HepG2 (cell line): ENCODE results near the gene PTMA. TPM values are rescaled to one million over a fixed set of nuclear protein-coding genes. Genes with fewer than 3 reads are reported as not detected.

Experiments
- ATAC-seq: fragments of 200-7000 bp; cut with Tn5 transposase; 3 replicates; pipeline ENCODE4 v1.9.1; 2020; ENCODE audit warnings: mild to moderate bottlenecking, moderate library complexity
- BruUV-seq: library from RNA; stranded (reverse); fragments of 400-500 nt; replicated peaks from 2 replicates; lab custom pipeline; 2021; lab: Mats Ljungman, UMichigan
- CTCF ChIA-PET: fragments of 300-600 bp; formaldehyde crosslinking; extraction: SDS; loops from one replicate; lab custom pipeline; 2021; ENCODE audit warnings: low total read pairs, inconsistent platforms, low intra/inter-chr PET ratio; lab: Yijun Ruan, JAX
- POLR2A ChIA-PET: fragments of 350-600 bp; sonication (Branson Sonifier 250); formaldehyde crosslinking; loops from one replicate; lab custom pipeline; 2020; ENCODE audit warnings: antibody characterized with exemption, inconsistent platforms; lab: Yijun Ruan, JAX
- DNase-seq: peaks from one replicate; pipeline ENCODE4 v3.0.0-alpha.2; 2015; ENCODE audit warnings: low spot score
- FAIRE-seq: peaks from 3 replicates; lab custom pipeline; 2011; peaks lifted over from hg19 to GRCh38; lab: Jason Lieb, UNC
- H2AFZ ChIP-seq: one replicate; pipeline ENCODE4 v1.6.1; 2011; ENCODE audit warnings: low read length, inconsistent platforms
- H3K27ac ChIP-seq: fragments of 300-600 bp; 3 replicates; pipeline ENCODE4 v1.8.0; 2011; ENCODE audit warnings: mixed run types, mild to moderate bottlenecking, mixed read lengths, low read length, inconsistent platforms; ENCODE audit not compliant: insufficient read depth; ENCODE audit errors: extremely low read length
- H3K27me3 ChIP-seq, 2 experiments: fragments of 200-600 bp in 1 of 2; 2 replicates in 1 of 2; 3 replicates in 1 of 2; pipeline versions ENCODE4 v1.6.0 to v1.8.0; 2011; ENCODE audit warnings: low read length in 2 of 2, mild to moderate bottlenecking in 2 of 2, moderate library complexity in 2 of 2, inconsistent platforms in 1 of 2; ENCODE audit not compliant: insufficient read depth in 2 of 2, control insufficient read depth in 1 of 2
- H3K36me3 ChIP-seq, 2 experiments: fragments of 200-600 bp in 1 of 2; replicated peaks in 1 of 2; 2 replicates in 1 of 2; 3 replicates in 1 of 2; pipeline versions ENCODE4 v1.5.1 to v1.8.0; 2011; ENCODE audit warnings: low read length in 2 of 2, inconsistent platforms in 1 of 2; ENCODE audit not compliant: insufficient read depth in 2 of 2, control insufficient read depth in 1 of 2
- H3K4me1 ChIP-seq: 2 replicates; pipeline ENCODE4 v1.5.1; 2012; ENCODE audit warnings: low read length, inconsistent platforms; ENCODE audit not compliant: insufficient read depth
- H3K4me2 ChIP-seq: 2 replicates; pipeline ENCODE4 v1.6.0; 2011; ENCODE audit warnings: low read depth, low read length, inconsistent platforms
- H3K4me3 ChIP-seq, 3 experiments: fragments of 200-600 bp in 1 of 3; sonication (generic), shearing (Covaris generic) in 1 of 3; replicated peaks in 1 of 3; 2 replicates each; pipeline ENCODE4 v1.5.1; 2011 to 2016; ENCODE audit warnings: low read length in 3 of 3, inconsistent platforms in 2 of 3, low read depth in 2 of 3, mild to moderate bottlenecking in 2 of 3, control low read depth in 1 of 3, mixed read lengths in 1 of 3; ENCODE audit not compliant: insufficient read depth in 1 of 3
- H3K79me2 ChIP-seq: one replicate; pipeline ENCODE4 v1.6.1; 2011; ENCODE audit warnings: low read length, inconsistent platforms; ENCODE audit not compliant: insufficient read depth
- H3K9ac ChIP-seq: 2 replicates; pipeline ENCODE4 v1.6.0; 2011; ENCODE audit warnings: mild to moderate bottlenecking, low read depth, low read length, inconsistent platforms; ENCODE audit not compliant: insufficient read depth
- H3K9me3 ChIP-seq: 2 replicates; pipeline ENCODE4 v1.5.1; 2012; ENCODE audit warnings: mild to moderate bottlenecking, low read length
- H4K20me1 ChIP-seq: 2 replicates; pipeline ENCODE4 v1.6.0; 2011; ENCODE audit warnings: inconsistent platforms, mild to moderate bottlenecking, low read length, moderate library complexity; ENCODE audit not compliant: insufficient read depth
- AHR ChIP-seq: IDR thresholded peaks from 2 replicates; pipeline ENCODE4 v1.6.1; 2018; ENCODE audit warnings: missing genetic modification reagents, missing compliant biosample characterization
- ARNT2 ChIP-seq: sonication (generic); formaldehyde crosslinking; IDR thresholded peaks from 2 replicates; pipeline ENCODE4 v1.8.0; 2022; ENCODE audit warnings: mild to moderate bottlenecking, low read depth, missing genetic modification reagents, moderate library complexity
- CBX2 ChIP-seq, 2 experiments: fragments of 200-600 bp in 1 of 2; sonication (generic); formaldehyde crosslinking in 1 of 2; IDR thresholded peaks; 2 replicates each; pipeline versions ENCODE4 v1.7.0 to v1.8.1; 2018 to 2022; ENCODE audit warnings: low read depth in 2 of 2, low read length in 1 of 2, mild to moderate bottlenecking in 1 of 2, missing genetic modification reagents in 1 of 2
- KDM4B ChIP-seq: sonication (generic); formaldehyde crosslinking; IDR thresholded peaks from 2 replicates; pipeline ENCODE4 v1.4.0; 2020; ENCODE audit warnings: missing genetic modification reagents
- MED1 ChIP-seq: sonication (generic); formaldehyde crosslinking; IDR thresholded peaks from 2 replicates; pipeline ENCODE4 v1.4.0; 2020; ENCODE audit warnings: missing genetic modification reagents
- MEF2D ChIP-seq: sonication (generic); formaldehyde crosslinking; IDR thresholded peaks from 2 replicates; pipeline ENCODE4 v1.5.1; 2020; ENCODE audit warnings: mild to moderate bottlenecking, missing genetic modification reagents
- MTA1 ChIP-seq: sonication (generic); formaldehyde crosslinking; IDR thresholded peaks from 2 replicates; pipeline ENCODE4 v1.4.0; 2020; ENCODE audit warnings: missing genetic modification reagents, mild to moderate bottlenecking, borderline replicate concordance
- NBN ChIP-seq: fragments of 450-650 bp; conservative IDR thresholded peaks from 2 replicates; pipeline ENCODE4 v1.6.1; 2017
- NR2F2 ChIP-seq: IDR thresholded peaks from 2 replicates; pipeline ENCODE4 v1.6.1; 2012; ENCODE audit warnings: low read depth, inconsistent platforms, borderline replicate concordance
- RELA ChIP-seq: sonication (generic); formaldehyde crosslinking; IDR thresholded peaks from 2 replicates; pipeline ENCODE4 v1.4.0; 2020; ENCODE audit warnings: missing genetic modification reagents
- RNF2 ChIP-seq: fragments of 450-650 bp; conservative IDR thresholded peaks from 2 replicates; pipeline ENCODE4 v1.6.1; 2016; ENCODE audit warnings: low read depth
- RXRA ChIP-seq: sonication (generic); formaldehyde crosslinking; IDR thresholded peaks from 2 replicates; pipeline ENCODE4 v1.5.1; 2020; ENCODE audit warnings: missing genetic modification reagents
- SP2 ChIP-seq: sonication (generic); formaldehyde crosslinking; IDR thresholded peaks from 2 replicates; pipeline ENCODE4 v1.5.1; 2020; ENCODE audit warnings: mild to moderate bottlenecking, missing genetic modification reagents
- ZNF3 ChIP-seq: IDR thresholded peaks from 2 replicates; pipeline ENCODE4 v1.7.0; 2017; ENCODE audit warnings: inconsistent platforms
- ZNF335 ChIP-seq: sonication (generic); formaldehyde crosslinking; IDR thresholded peaks from 2 replicates; pipeline ENCODE4 v1.4.0; 2020; ENCODE audit warnings: missing genetic modification reagents
- ZNF460 ChIP-seq: sonication (generic); formaldehyde crosslinking; IDR thresholded peaks from 2 replicates; pipeline ENCODE4 v1.5.1; 2020; ENCODE audit warnings: missing genetic modification reagents, mild to moderate bottlenecking, borderline replicate concordance
- ZNF776 ChIP-seq: sonication (generic); formaldehyde crosslinking; IDR thresholded peaks from 2 replicates; pipeline ENCODE4 v1.4.0; 2020; ENCODE audit warnings: mild to moderate bottlenecking, missing genetic modification reagents
- ZNF777 ChIP-seq: sonication (generic); formaldehyde crosslinking; IDR thresholded peaks from 2 replicates; pipeline ENCODE4 v1.4.0; 2020; ENCODE audit warnings: missing genetic modification reagents
- WGBS: methylation state at CpG from one replicate; pipeline ENCODE4 v1.1.6; 2017; ENCODE audit warnings: low lambda C conversion rate; 5-methylcytosine and 5-hydroxymethylcytosine counted together
- in situ Hi-C: cut with HindIII; loops from 2 replicates; pipeline ENCODE4 v1.10.0; 2017; ENCODE audit warnings: low pct_unique_long_range_greater_than_20kb; ENCODE audit not compliant: extremely low pct_ligation_motif_present
- intact Hi-C: fragments of 100-400 bp; cut with micrococcal nuclease; formaldehyde crosslinking; loops from one replicate; pipeline ENCODE4 v1.10.0; 2022; ENCODE audit not compliant: unreplicated experiment
- polyA plus RNA-seq, 8 experiments: library from polyadenylated mRNA; depleted of rRNA in 3 of 8; stranded (reverse) in 7 of 8; unstranded in 1 of 8; fragments of >200 nt; fragmentation: Illumina TruSeq in 4 of 8; extraction: Trizol in 4 of 8; gene quantifications; 2 replicates each; pipeline versions ENCODE4 v1.2.1 to v1.2.3, GENCODE V29; 2011 to 2016; ENCODE audit warnings: low read depth in 4 of 8, missing spikeins in 1 of 8, mixed read lengths in 1 of 8; ENCODE audit not compliant: insufficient read depth in 1 of 8
- total RNA-seq, 5 experiments: library from RNA; depleted of rRNA; stranded (reverse); fragments of >200 nt; fragmentation: Illumina TruSeq; extraction: Trizol; gene quantifications; 2 replicates each; pipeline ENCODE4 v1.2.3, GENCODE V29; 2016; ENCODE audit warnings: low read depth in 1 of 5
- TF ChIP-seq, protein P1 (sequence below): sonication (generic); formaldehyde crosslinking; IDR thresholded peaks from 2 replicates; pipeline ENCODE4 v1.5.0; 2020; ENCODE audit warnings: missing genetic modification reagents
- TF ChIP-seq, protein P2 (sequence below): sonication (generic); formaldehyde crosslinking; IDR thresholded peaks from 2 replicates; pipeline ENCODE4 v1.5.0; 2020; ENCODE audit warnings: missing genetic modification reagents, mild to moderate bottlenecking, borderline replicate concordance
- TF ChIP-seq, protein P3 (sequence below): sonication (generic); formaldehyde crosslinking; IDR thresholded peaks from 2 replicates; pipeline ENCODE4 v1.4.0; 2020; ENCODE audit warnings: mild to moderate bottlenecking, missing genetic modification reagents

The PTMA gene
- total and polyA plus RNA-seq, 2 of the 13 experiments (the other 11 are each of a cell fraction or from before 2014, with no cell fraction given) = 190 to 1,086 TPM

DNA sequence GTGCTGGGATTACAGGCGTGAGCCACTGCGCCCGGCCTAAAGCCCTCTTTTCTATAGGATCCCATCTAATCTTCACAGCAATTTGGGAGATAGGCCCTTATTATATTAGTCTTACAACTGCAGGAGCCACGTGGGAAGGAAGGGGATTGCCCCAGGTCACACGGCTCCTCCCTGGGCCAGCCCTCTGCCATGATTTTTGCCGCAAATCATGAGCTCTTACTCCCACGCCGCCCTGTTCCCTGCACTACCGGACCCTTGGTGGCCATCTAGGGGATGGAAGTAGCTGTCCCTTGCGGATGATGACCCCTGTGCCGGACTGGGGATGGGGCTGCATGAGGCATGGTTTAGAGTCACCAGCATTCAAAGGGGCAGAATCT is 28.4 kb upstream of the PTMA start (continued):
- TF ChIP-seq, protein P1, sequence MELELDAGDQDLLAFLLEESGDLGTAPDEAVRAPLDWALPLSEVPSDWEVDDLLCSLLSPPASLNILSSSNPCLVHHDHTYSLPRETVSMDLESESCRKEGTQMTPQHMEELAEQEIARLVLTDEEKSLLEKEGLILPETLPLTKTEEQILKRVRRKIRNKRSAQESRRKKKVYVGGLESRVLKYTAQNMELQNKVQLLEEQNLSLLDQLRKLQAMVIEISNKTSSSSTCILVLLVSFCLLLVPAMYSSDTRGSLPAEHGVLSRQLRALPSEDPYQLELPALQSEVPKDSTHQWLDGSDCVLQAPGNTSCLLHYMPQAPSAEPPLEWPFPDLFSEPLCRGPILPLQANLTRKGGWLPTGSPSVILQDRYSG = no peak
- TF ChIP-seq MTA1 (CRISPR knock-in tag) = peak; percentile 37; the same call in 1 of the 2 replicates
- no peak for TF ChIP-seq ZNF335

DNA sequence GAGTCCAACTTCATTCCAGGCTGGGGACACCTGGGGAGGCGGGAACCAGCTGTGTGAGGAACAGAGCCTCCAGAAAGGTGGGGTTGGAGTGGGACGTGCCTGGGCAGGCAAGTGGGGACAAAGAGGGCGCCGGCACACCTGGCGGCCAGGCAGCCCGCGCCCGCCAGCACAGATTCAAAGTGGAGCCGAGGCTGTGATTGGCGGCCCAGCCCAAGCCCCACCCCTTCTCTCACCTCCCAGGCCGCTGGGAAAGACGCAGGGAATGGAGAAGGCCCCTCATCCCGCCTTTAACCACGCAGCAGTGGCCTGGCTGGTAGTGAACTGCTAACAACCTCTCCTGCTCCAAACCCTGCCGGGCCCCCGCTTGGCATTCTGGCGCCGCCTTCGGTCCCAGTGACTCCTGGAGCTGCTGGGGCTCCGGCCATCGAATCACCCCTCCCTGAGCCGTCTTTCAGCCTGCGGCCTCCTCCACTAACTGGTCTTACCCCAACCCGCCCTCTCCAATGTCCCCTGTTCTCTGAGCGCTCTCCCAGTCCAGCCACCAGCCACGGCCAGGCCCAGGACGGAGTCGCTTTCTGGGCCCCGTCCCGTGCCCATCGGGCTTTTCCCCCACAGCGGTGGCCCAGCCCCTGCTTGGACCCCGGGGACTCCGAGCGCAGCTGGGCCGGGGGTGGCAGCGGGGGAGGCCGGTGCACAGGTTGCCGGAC is 27.9 kb upstream of the PTMA start:
- Histone ChIP-seq H3K4me2 (peak overlapping the region; percentile 71), H3K9ac (peak overlapping the region; percentile 90), H2AFZ (no peak overlapping the region), H3K27me3 (peaks cover 0 to 8% of the 10 kb centered on the region in 2 experiments; a peak in 1 of 5 replicates), H3K4me1 (peaks cover 57% of the 10 kb centered on the region), H4K20me1 (no peaks in the 10 kb centered on the region), H3K9me3 (no peaks in the 10 kb centered on the region), H3K36me3 (no peaks in the 10 kb centered on the region), H3K79me2 (no peaks in the 10 kb centered on the region), H3K27ac (peak overlapping the region; percentile 98), H3K4me3 (peak overlapping the region; percentile 62 to 82 (median 66); a peak in 5 of 6 replicates)
- ATAC-seq (peak; percentile 45), FAIRE-seq (peak; percentile 21), DNase-seq (peak; percentile 65)
- 22% methylated on average over 27 of the region's 39 CpGs for WGBS
- ChIA-PET POLR2A (interaction anchor here (1.0 to 5.9 kb wide), 13 partner anchors 8 to 216 kb away, joined by 3 to 56 read pairs (median 11); partner anchors contain the start of genes NCL and PTMA), CTCF (interaction anchor here (1.2 to 2.5 kb wide), 2 partner anchors 30 to 33 kb away, joined by 3 to 7 read pairs; no protein-coding TSS in a partner anchor)
- BruUV-seq = TSS peak; percentile 89
- in situ Hi-C loops (no loop called here), intact Hi-C loops (loop anchor here (2.0 kb wide), 1 partner anchor 100 kb away; the partner anchor contains the start of gene PDE6D)
- peak; percentile 78; the same call in 1 of the 2 replicates for TF ChIP-seq ARNT2 (CRISPR knock-in tag)
- TF ChIP-seq ZNF3 (CRISPR knock-in tag) = peak; percentile 55; the same call in 1 of the 2 replicates
- TF ChIP-seq RELA (CRISPR knock-in tag) = 0 out of 2 replicates have a peak, but pooled peaks have one; percentile 29
- TF ChIP-seq MEF2D = peak; percentile 19; the same call in 1 of the 2 replicates
- TF ChIP-seq ZNF776 (CRISPR knock-in tag) = peak; percentile 95
- TF ChIP-seq SP2 (CRISPR knock-in tag) = peak; percentile 70
- TF ChIP-seq KDM4B (CRISPR knock-in tag) = no peak
- TF ChIP-seq NBN = no peak
- 0 out of 2 replicates have a peak, but pooled peaks have one; percentile 37 for TF ChIP-seq ZNF460 (CRISPR knock-in tag)
- TF ChIP-seq, protein P2, sequence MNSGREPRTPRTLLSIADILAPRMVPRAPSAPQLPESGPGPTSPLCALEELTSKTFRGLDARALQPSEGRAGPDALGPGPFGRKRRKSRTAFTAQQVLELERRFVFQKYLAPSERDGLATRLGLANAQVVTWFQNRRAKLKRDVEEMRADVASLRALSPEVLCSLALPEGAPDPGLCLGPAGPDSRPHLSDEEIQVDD (CRISPR knock-in tag) = 0 out of 2 replicates have a peak, but pooled peaks have one; percentile 61
- peak; percentile 42; the same call in 1 of the 2 replicates for TF ChIP-seq ZNF777 (CRISPR knock-in tag)
- TF ChIP-seq MED1 (CRISPR knock-in tag) = peak; percentile 19; the same call in 1 of the 2 replicates
- no peak for TF ChIP-seq RXRA (CRISPR knock-in tag)
- TF ChIP-seq NR2F2 = 0 out of 2 replicates have a peak, but pooled peaks have one; percentile 32
- TF ChIP-seq, protein P3, sequence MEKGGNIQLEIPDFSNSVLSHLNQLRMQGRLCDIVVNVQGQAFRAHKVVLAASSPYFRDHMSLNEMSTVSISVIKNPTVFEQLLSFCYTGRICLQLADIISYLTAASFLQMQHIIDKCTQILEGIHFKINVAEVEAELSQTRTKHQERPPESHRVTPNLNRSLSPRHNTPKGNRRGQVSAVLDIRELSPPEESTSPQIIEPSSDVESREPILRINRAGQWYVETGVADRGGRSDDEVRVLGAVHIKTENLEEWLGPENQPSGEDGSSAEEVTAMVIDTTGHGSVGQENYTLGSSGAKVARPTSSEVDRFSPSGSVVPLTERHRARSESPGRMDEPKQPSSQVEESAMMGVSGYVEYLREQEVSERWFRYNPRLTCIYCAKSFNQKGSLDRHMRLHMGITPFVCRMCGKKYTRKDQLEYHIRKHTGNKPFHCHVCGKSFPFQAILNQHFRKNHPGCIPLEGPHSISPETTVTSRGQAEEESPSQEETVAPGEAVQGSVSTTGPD (CRISPR knock-in tag) = peak; percentile 70
- TF ChIP-seq CBX2 (IDR thresholded peaks at IDR 0.05; ENCODE audit: low read depth, low read length) = no peak
- TF ChIP-seq CBX2 (CRISPR knock-in tag; IDR thresholded peaks at IDR 0.05; ENCODE audit: low read depth) = peak; percentile 88; the same call in 1 of the 2 replicates
- TF ChIP-seq RNF2 = peak; percentile 31; the same call in 1 of the 2 replicates
- no peak for TF ChIP-seq AHR (CRISPR knock-in tag)
